HepG2 (cell line): ENCODE measurements around the gene MYORG. TPM values are rescaled to one million over a fixed set of nuclear protein-coding genes. Genes with fewer than 3 reads are reported as not detected.

Experiments
- BORCS8-MEF2B ChIP-seq: sonication (generic); formaldehyde crosslinking; IDR thresholded peaks from 2 replicates; pipeline ENCODE4 v1.8.0; 2022; ENCODE audit warnings: mild to moderate bottlenecking, missing genetic modification reagents
- DDIT3 ChIP-seq: sonication (generic); formaldehyde crosslinking; IDR thresholded peaks from 2 replicates; pipeline ENCODE4 v1.4.0; 2020; ENCODE audit warnings: mild to moderate bottlenecking, missing genetic modification reagents
- HMGA1 ChIP-seq: sonication (generic); formaldehyde crosslinking; conservative IDR thresholded peaks from 2 replicates; pipeline ENCODE4 v1.4.0; 2020; ENCODE audit warnings: missing genetic modification reagents
- MAFG ChIP-seq: sonication (generic); formaldehyde crosslinking; IDR thresholded peaks from 2 replicates; pipeline ENCODE4 v1.5.1; 2020; ENCODE audit warnings: mild to moderate bottlenecking, missing genetic modification reagents
- MXD4 ChIP-seq: IDR thresholded peaks from 2 replicates; pipeline ENCODE4 v1.6.1; 2016; ENCODE audit warnings: mild to moderate bottlenecking, missing biosample characterization, missing genetic modification reagents
- NBN ChIP-seq: fragments of 450-650 bp; conservative IDR thresholded peaks from 2 replicates; pipeline ENCODE4 v1.6.1; 2017
- RAD21 ChIP-seq: fragments of 450-650 bp; formaldehyde crosslinking; IDR thresholded peaks from 2 replicates; pipeline ENCODE4 v1.5.0; 2020; ENCODE audit warnings: mild to moderate bottlenecking
- REL ChIP-seq: sonication (generic); formaldehyde crosslinking; conservative IDR thresholded peaks from 2 replicates; pipeline ENCODE4 v1.8.0; 2022; ENCODE audit warnings: mild to moderate bottlenecking, missing genetic modification reagents, moderate library complexity
- SMC3 ChIP-seq: IDR thresholded peaks from 2 replicates; pipeline ENCODE4 v1.6.1; 2011; ENCODE audit warnings: low read length, improper control_type of control experiment
- SOX6 ChIP-seq, 2 experiments: fragments of 450-650 bp in 1 of 2; sonication (generic) in 1 of 2; formaldehyde crosslinking in 1 of 2; IDR thresholded peaks; 2 replicates each; pipeline versions ENCODE4 v1.4.0 to v1.6.1; 2017 to 2020; ENCODE audit warnings: antibody characterized with exemption in 1 of 2, mild to moderate bottlenecking in 1 of 2, missing genetic modification reagents in 1 of 2
- SPEN ChIP-seq: sonication (generic); formaldehyde crosslinking; IDR thresholded peaks from 2 replicates; pipeline ENCODE4 v1.5.1; 2020; ENCODE audit warnings: low read depth, mild to moderate bottlenecking, missing genetic modification reagents
- ZBTB4 ChIP-seq: sonication (generic); formaldehyde crosslinking; IDR thresholded peaks from 2 replicates; pipeline ENCODE4 v1.4.0; 2020; ENCODE audit warnings: missing genetic modification reagents, mild to moderate bottlenecking, borderline replicate concordance
- ZFP1 ChIP-seq: IDR thresholded peaks from 2 replicates; pipeline ENCODE4 v1.6.1; 2016
- ZFYVE20 ChIP-seq: sonication (generic); formaldehyde crosslinking; IDR thresholded peaks from 2 replicates; pipeline ENCODE4 v1.8.0; 2023; ENCODE audit warnings: low read depth, mild to moderate bottlenecking, moderate library complexity, missing genetic modification reagents, borderline replicate concordance
- ZNF296 ChIP-seq: sonication (generic); formaldehyde crosslinking; conservative IDR thresholded peaks from 2 replicates; pipeline ENCODE4 v1.5.0; 2020; ENCODE audit warnings: mild to moderate bottlenecking, missing genetic modification reagents
- ZNF335 ChIP-seq: sonication (generic); formaldehyde crosslinking; IDR thresholded peaks from 2 replicates; pipeline ENCODE4 v1.4.0; 2020; ENCODE audit warnings: missing genetic modification reagents
- ZSCAN30 ChIP-seq: sonication (generic); formaldehyde crosslinking; IDR thresholded peaks from 2 replicates; pipeline ENCODE4 v1.5.0; 2020; ENCODE audit warnings: mild to moderate bottlenecking, missing genetic modification reagents
- polyA plus RNA-seq, 8 experiments: library from polyadenylated mRNA; depleted of rRNA in 3 of 8; stranded (reverse) in 7 of 8; unstranded in 1 of 8; fragments of >200 nt; fragmentation: Illumina TruSeq in 4 of 8; extraction: Trizol in 4 of 8; gene quantifications; 2 replicates each; pipeline versions ENCODE4 v1.2.1 to v1.2.3, GENCODE V29; 2011 to 2016; ENCODE audit warnings: low read depth in 4 of 8, missing spikeins in 1 of 8, mixed read lengths in 1 of 8; ENCODE audit not compliant: insufficient read depth in 1 of 8
- total RNA-seq, 5 experiments: library from RNA; depleted of rRNA; stranded (reverse); fragments of >200 nt; fragmentation: Illumina TruSeq; extraction: Trizol; gene quantifications; 2 replicates each; pipeline ENCODE4 v1.2.3, GENCODE V29; 2016; ENCODE audit warnings: low read depth in 1 of 5
- TF ChIP-seq, protein P1 (sequence below): IDR thresholded peaks from 2 replicates; pipeline ENCODE4 v1.6.1; 2016; ENCODE audit warnings: mild to moderate bottlenecking, missing biosample characterization, missing genetic modification reagents
- TF ChIP-seq, protein P2 (sequence below): sonication (generic); formaldehyde crosslinking; IDR thresholded peaks from 2 replicates; pipeline ENCODE4 v1.5.0; 2020; ENCODE audit warnings: mild to moderate bottlenecking, missing genetic modification reagents
- TF ChIP-seq, protein P3 (sequence below): sonication (generic); formaldehyde crosslinking; IDR thresholded peaks from 2 replicates; pipeline ENCODE4 v1.4.0; 2020; ENCODE audit warnings: missing genetic modification reagents

The MYORG gene
- total and polyA plus RNA-seq, 2 of the 13 experiments (the other 11 are each of a cell fraction or from before 2014, with no cell fraction given), result 11.1 to 22.4 TPM

DNA sequence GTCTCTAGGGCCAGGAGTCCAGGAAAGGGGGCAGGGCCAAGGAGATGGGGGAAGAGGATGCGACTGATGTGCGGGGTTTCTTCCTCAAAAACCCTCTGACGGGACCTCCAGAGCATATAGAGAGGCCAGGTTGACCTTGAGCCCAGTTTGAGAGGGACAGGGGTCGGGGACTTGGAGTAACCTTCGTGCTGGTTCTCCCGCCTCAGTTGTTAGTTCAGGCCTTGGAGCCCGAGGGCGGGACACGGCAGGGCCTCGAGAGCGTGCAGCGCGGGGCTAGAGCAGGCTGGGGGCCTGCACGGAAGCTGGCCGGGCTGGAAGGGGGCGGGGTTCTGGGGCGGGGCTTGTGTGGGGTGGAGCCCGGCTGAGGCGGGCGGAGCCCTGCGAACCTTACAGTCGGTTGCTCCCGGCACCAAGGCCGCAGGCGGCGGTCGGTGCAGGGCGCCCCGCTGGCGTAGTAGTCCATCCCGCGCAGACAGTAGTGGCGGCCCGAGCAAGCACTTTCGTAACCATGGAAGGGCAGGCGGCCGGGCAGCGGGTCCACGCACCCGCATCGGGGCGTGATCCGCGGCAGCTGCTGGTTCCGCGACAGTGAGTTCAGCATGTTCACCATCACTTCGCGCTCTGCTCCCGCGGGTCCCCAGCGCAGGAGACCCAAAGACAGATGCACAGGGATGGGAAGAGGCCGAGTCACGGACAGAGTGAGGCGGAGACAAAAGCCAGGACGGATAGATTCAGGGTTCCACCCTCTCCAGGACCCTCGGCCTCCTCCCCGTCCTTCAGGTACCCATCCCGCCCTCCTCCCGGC lies 4.0 kb upstream of the MYORG start (continued):
- no peak for TF ChIP-seq MAFG
- no peak for TF ChIP-seq DDIT3 (CRISPR knock-in tag)
- TF ChIP-seq, protein P1, sequence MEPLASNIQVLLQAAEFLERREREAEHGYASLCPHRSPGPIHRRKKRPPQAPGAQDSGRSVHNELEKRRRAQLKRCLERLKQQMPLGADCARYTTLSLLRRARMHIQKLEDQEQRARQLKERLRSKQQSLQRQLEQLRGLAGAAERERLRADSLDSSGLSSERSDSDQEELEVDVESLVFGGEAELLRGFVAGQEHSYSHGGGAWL (CRISPR knock-in tag), result peak; percentile 71
- TF ChIP-seq HMGA1, result no peak
- peak; percentile 88; the same call in 1 of the 2 replicates for TF ChIP-seq ZFYVE20 (CRISPR knock-in tag)
- 0 out of 2 replicates have a peak, but pooled peaks have one; percentile 52 for TF ChIP-seq MXD4
- TF ChIP-seq ZNF335 (CRISPR knock-in tag), result no peak
- no peak for TF ChIP-seq ZFP1 (CRISPR knock-in tag)
- TF ChIP-seq SOX6 (IDR thresholded peaks at IDR 0.05), result no peak
- TF ChIP-seq SOX6 (CRISPR knock-in tag; IDR thresholded peaks at IDR 0.05), result no peak
- TF ChIP-seq REL (CRISPR knock-in tag), result peak; percentile 78
- TF ChIP-seq, protein P2, sequence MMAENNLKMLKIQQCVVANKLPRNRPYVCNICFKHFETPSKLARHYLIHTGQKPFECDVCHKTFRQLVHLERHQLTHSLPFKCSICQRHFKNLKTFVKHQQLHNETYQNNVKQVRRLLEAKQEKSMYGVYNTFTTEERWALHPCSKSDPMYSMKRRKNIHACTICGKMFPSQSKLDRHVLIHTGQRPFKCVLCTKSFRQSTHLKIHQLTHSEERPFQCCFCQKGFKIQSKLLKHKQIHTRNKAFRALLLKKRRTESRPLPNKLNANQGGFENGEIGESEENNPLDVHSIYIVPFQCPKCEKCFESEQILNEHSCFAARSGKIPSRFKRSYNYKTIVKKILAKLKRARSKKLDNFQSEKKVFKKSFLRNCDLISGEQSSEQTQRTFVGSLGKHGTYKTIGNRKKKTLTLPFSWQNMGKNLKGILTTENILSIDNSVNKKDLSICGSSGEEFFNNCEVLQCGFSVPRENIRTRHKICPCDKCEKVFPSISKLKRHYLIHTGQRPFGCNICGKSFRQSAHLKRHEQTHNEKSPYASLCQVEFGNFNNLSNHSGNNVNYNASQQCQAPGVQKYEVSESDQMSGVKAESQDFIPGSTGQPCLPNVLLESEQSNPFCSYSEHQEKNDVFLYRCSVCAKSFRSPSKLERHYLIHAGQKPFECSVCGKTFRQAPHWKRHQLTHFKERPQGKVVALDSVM (CRISPR knock-in tag), result peak; percentile 59
- no peak for TF ChIP-seq SMC3
- peak; percentile 53; the same call in 1 of the 2 replicates for TF ChIP-seq SPEN (CRISPR knock-in tag)
- TF ChIP-seq BORCS8-MEF2B (CRISPR knock-in tag), result peak; percentile 94
- TF ChIP-seq, protein P3, sequence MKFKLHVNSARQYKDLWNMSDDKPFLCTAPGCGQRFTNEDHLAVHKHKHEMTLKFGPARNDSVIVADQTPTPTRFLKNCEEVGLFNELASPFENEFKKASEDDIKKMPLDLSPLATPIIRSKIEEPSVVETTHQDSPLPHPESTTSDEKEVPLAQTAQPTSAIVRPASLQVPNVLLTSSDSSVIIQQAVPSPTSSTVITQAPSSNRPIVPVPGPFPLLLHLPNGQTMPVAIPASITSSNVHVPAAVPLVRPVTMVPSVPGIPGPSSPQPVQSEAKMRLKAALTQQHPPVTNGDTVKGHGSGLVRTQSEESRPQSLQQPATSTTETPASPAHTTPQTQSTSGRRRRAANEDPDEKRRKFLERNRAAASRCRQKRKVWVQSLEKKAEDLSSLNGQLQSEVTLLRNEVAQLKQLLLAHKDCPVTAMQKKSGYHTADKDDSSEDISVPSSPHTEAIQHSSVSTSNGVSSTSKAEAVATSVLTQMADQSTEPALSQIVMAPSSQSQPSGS (CRISPR knock-in tag), result no peak; the same call in none of the 2 replicates
- TF ChIP-seq RAD21 (CRISPR knock-in tag), result 0 out of 2 replicates have a peak, but pooled peaks have one; percentile 19
- no peak for TF ChIP-seq NBN
- no peak; the same call in 1 of the 2 replicates for TF ChIP-seq ZBTB4 (CRISPR knock-in tag)
- TF ChIP-seq ZSCAN30 (CRISPR knock-in tag), result 0 out of 2 replicates have a peak, but pooled peaks have one; percentile 76
- 0 out of 2 replicates have a peak, but pooled peaks have one; percentile 80 for TF ChIP-seq ZNF296
